Lower leg skin (tissue), 3 donors: ENCODE results near the gene TUBA8.

Experiments used
- CTCF ChIP-seq, 3 donors: fragments of 450-650 bp; IDR thresholded peaks; one replicate each; pipeline ENCODE4 v1.5.1; 2016; ENCODE audit warnings: antibody characterized with exemption in 3 of 3, mild to moderate bottlenecking in 3 of 3, moderate library complexity in 2 of 3
- POLR2A ChIP-seq, 2 donors: fragments of 450-650 bp; IDR thresholded peaks; one replicate each; pipeline ENCODE4 v1.6.1; 2016 to 2017; ENCODE audit warnings: antibody characterized with exemption in 2 of 2, mild to moderate bottlenecking in 1 of 2, moderate library complexity in 1 of 2

- no peak for TF ChIP-seq CTCF (IDR thresholded peaks at IDR 0.05)
- no peak for TF ChIP-seq POLR2A (IDR thresholded peaks at IDR 0.05)
Observed at GRCh38 chr22:18077087-18077638, 33.4 kb upstream of the TUBA8 start.
